Measurements from ENCODE around the gene WWTR1. TPM values are rescaled to one million over a fixed set of nuclear protein-coding genes. Genes with fewer than 3 reads are reported as not detected.

The WWTR1 gene
- total RNA-seq, 1 experiment from 2014 or later, result 24.4 TPM

DNA sequence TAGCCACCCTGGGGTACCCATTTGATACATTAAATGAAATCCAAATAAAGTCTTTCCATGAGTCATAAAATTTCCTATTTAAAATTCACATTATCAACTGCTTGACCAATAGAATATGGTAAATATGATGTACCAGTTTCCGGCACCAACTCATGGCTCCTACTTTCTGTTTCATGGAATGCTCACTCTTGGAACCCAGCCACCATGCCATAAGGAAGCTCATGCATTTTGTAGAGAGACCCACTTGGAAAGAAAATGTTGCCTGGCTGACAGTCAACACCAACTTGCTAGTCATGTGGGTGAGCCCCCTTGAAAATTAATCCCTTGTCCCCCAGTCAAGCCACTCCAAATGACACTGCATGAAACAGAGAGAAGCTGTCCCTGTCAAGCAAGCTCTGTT lies 57.2 kb downstream of the WWTR1 start:
- no peaks in the 10 kb centered on the region for H3K36me3 Mint-ChIP-seq (ENCODE audit: insufficient read depth in 1 of 3, low read depth in 3 of 3)
- TF ChIP-seq, protein P1, sequence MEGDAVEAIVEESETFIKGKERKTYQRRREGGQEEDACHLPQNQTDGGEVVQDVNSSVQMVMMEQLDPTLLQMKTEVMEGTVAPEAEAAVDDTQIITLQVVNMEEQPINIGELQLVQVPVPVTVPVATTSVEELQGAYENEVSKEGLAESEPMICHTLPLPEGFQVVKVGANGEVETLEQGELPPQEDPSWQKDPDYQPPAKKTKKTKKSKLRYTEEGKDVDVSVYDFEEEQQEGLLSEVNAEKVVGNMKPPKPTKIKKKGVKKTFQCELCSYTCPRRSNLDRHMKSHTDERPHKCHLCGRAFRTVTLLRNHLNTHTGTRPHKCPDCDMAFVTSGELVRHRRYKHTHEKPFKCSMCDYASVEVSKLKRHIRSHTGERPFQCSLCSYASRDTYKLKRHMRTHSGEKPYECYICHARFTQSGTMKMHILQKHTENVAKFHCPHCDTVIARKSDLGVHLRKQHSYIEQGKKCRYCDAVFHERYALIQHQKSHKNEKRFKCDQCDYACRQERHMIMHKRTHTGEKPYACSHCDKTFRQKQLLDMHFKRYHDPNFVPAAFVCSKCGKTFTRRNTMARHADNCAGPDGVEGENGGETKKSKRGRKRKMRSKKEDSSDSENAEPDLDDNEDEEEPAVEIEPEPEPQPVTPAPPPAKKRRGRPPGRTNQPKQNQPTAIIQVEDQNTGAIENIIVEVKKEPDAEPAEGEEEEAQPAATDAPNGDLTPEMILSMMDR (conservative IDR thresholded peaks at IDR 0.05), result no peak

More for the DNA sequence above, 57.2 kb downstream of the WWTR1 start:
- no peak overlapping the region for H3K4me3 Mint-ChIP-seq
- Histone ChIP-seq H3K27me3 (ENCODE audit: insufficient read depth, low read length) (no peaks in the 10 kb centered on the region), H3T11ph (ENCODE audit: low read length) (no peak overlapping the region), H4K5ac (ENCODE audit: insufficient read length, low read depth, low read length) (no peak overlapping the region), H2BK5ac (ENCODE audit: insufficient read length, low read length) (no peak overlapping the region), H4K20me1 (ENCODE audit: control insufficient read depth, insufficient read depth, insufficient read length) (no peaks in the 10 kb centered on the region), H3K27ac (ENCODE audit: insufficient read length, low read depth, low read length) (no peak overlapping the region), H2AFZ (ENCODE audit: low read length) (no peak overlapping the region), H3K56ac (ENCODE audit: insufficient read length, low read depth, low read length) (no peak overlapping the region), H3K4ac (ENCODE audit: low read depth, low read length) (no peak overlapping the region), H3K79me2 (ENCODE audit: insufficient read depth, low read length) (peaks cover 9% of the 10 kb centered on the region; the same call in 1 of the 2 replicates), H3K23me2 (ENCODE audit: insufficient read length, low read depth, low read length, poor library complexity, severe bottlenecking) (no peaks in the 10 kb centered on the region), H2BK120ac (ENCODE audit: low read depth, low read length, poor library complexity, severe bottlenecking) (no peak overlapping the region), H2BK20ac (ENCODE audit: low read depth, low read length, poor library complexity, severe bottlenecking) (no peak overlapping the region), H2BK15ac (ENCODE audit: low read depth, low read length) (no peak overlapping the region), H3K9me3 (ENCODE audit: control insufficient read depth, low read depth, low read length) (no peaks in the 10 kb centered on the region), H4K8ac (replicated peaks; ENCODE audit: insufficient read length, low read depth, low read length) (no peak overlapping the region), H3K79me1 (ENCODE audit: insufficient read depth, low read depth, low read length, poor library complexity, severe bottlenecking) (no peaks in the 10 kb centered on the region), H3K4me2 (ENCODE audit: insufficient read depth, insufficient read length, low read length) (no peak overlapping the region), H3K14ac (ENCODE audit: insufficient read depth, low read length) (no peak overlapping the region), H3K18ac (ENCODE audit: insufficient read length, low read depth, low read length) (no peak overlapping the region), H4K91ac (ENCODE audit: insufficient read length, low read depth, low read length) (no peak overlapping the region), H3K4me1 (ENCODE audit: insufficient read depth, low read length) (peaks cover 11% of the 10 kb centered on the region; the same call in 1 of the 2 replicates), H2BK12ac (ENCODE audit: insufficient read length, low read depth, low read length) (no peak overlapping the region), H3K23ac (ENCODE audit: insufficient read length, low read depth, low read length) (no peak overlapping the region), H3K9ac (ENCODE audit: extremely low read depth, insufficient read length, low read length) (no peak overlapping the region), H2AK5ac (ENCODE audit: insufficient read length, low read length) (no peak overlapping the region)
- no peak overlapping the region; a peak in 1 of 7 replicates for H3K27ac Mint-ChIP-seq
- no peak for DNase-seq
- WGBS (ENCODE audit: extremely low coverage, insufficient read length, low lambda C conversion rate), result no CpG with 5 or more reads among the region's 1 CpG
- peaks cover 21 to 26% of the 10 kb centered on the region in 2 experiments for H3K4me1 Mint-ChIP-seq
- H3K9me3 Mint-ChIP-seq, result no peaks in the 10 kb centered on the region
- H3K27me3 Mint-ChIP-seq (ENCODE audit: low read depth), result no peaks in the 10 kb centered on the region
